A549 (cell line): ENCODE results near the gene TRIM28. TPM values are rescaled to one million over a fixed set of nuclear protein-coding genes. Genes with fewer than 3 reads are reported as not detected.

ENCODE experiments used
- ATAC-seq, 2 experiments: fragments of 200-7000 bp in 1 of 2; fragments of >200 bp in 1 of 2; cut with Nextera tagmentation in 1 of 2; cut with Tn5 transposase in 1 of 2; 3 replicates each; pipeline versions ENCODE4 v1.8.0 to v1.9.1; 2018 to 2020; ENCODE audit warnings: mild to moderate bottlenecking in 1 of 2, moderate library complexity in 1 of 2
- CTCF ChIA-PET: fragments of 300-600 bp; sonication (Branson Sonifier 250); formaldehyde crosslinking; extraction: SDS; loops from one replicate; lab custom pipeline; 2021; ENCODE audit warnings: antibody characterized with exemption, inconsistent platforms; lab: Yijun Ruan, JAX
- POLR2A ChIA-PET: fragments of 350-600 bp; formaldehyde crosslinking; extraction: SDS; loops from one replicate; lab custom pipeline; 2021; ENCODE audit warnings: antibody characterized with exemption, inconsistent platforms; lab: Yijun Ruan, JAX
- DNase-seq, 2 experiments: peaks; one replicate each; pipeline versions ENCODE4 v3.0.0 to v3.0.0-alpha.2; 2011 to 2016; ENCODE audit warnings: low read depth in 1 of 2, low spot score in 1 of 2
- FAIRE-seq: peaks from 2 replicates; lab custom pipeline; 2011; peaks lifted over from hg19 to GRCh38; lab: Jason Lieb, UNC
- H3K27ac ChIP-seq, 2 experiments: fragments of >200 bp; sonication (Bioruptor Twin); formaldehyde crosslinking; 3 replicates each; pipeline ENCODE4 v1.5.1; 2016 to 2017
- H3K4me1 ChIP-seq: fragments of >200 bp; sonication (Bioruptor Twin); formaldehyde crosslinking; 3 replicates; pipeline ENCODE4 v1.6.1; 2016
- H3K4me2 ChIP-seq: fragments of >200 bp; sonication (Bioruptor Twin); formaldehyde crosslinking; 3 replicates; pipeline ENCODE4 v1.6.1; 2016
- H3K4me3 ChIP-seq: fragments of >200 bp; sonication (Bioruptor Twin); formaldehyde crosslinking; 3 replicates; pipeline ENCODE4 v1.5.1; 2016
- H3K9me3 ChIP-seq: fragments of >200 bp; sonication (Bioruptor Twin); formaldehyde crosslinking; 3 replicates; pipeline ENCODE4 v1.6.1; 2016
- BCL3 ChIP-seq: fragments of >200 bp; sonication (Bioruptor Twin); formaldehyde crosslinking; IDR thresholded peaks from 3 replicates; pipeline ENCODE4 v1.6.1; 2016
- CBX8 ChIP-seq: fragments of 200-600 bp; sonication (generic); IDR thresholded peaks from 2 replicates; pipeline ENCODE4 v1.6.1; 2016
- EHF ChIP-seq: fragments of 250-450 bp; sonication (Bioruptor Pico); IDR thresholded peaks from 2 replicates; pipeline ENCODE4 v1.5.0; 2020; ENCODE audit warnings: mild to moderate bottlenecking
- ESRRA ChIP-seq: fragments of 150-350 bp; IDR thresholded peaks from 2 replicates; pipeline ENCODE4 v1.6.1; 2014; ENCODE audit warnings: mild to moderate bottlenecking, low read length, borderline replicate concordance
- FOSB ChIP-seq: fragments of 250-450 bp; sonication (Bioruptor Pico); IDR thresholded peaks from 2 replicates; pipeline ENCODE4 v1.5.0; 2020; ENCODE audit warnings: mild to moderate bottlenecking, moderate library complexity
- HDAC2 ChIP-seq: fragments of 200-600 bp; sonication (generic); IDR thresholded peaks from 2 replicates; pipeline ENCODE4 v1.6.1; 2016
- HOXB13 ChIP-seq: fragments of 250-450 bp; sonication (Bioruptor Pico); IDR thresholded peaks from 2 replicates; pipeline ENCODE4 v1.5.0; 2020; ENCODE audit warnings: low read depth, mild to moderate bottlenecking, moderate library complexity
- JUNB ChIP-seq: fragments of >200 bp; sonication (Bioruptor Twin); formaldehyde crosslinking; IDR thresholded peaks from 2 replicates; pipeline ENCODE4 v1.6.1; 2016
- KDM1A ChIP-seq: fragments of 200-600 bp; sonication (generic); IDR thresholded peaks from 2 replicates; pipeline ENCODE4 v1.6.1; 2016; ENCODE audit warnings: low read depth, mild to moderate bottlenecking
- KDM5A ChIP-seq: fragments of 200-600 bp; sonication (generic); IDR thresholded peaks from 2 replicates; pipeline ENCODE4 v1.6.1; 2016; ENCODE audit warnings: antibody characterized with exemption, mild to moderate bottlenecking
- MAX ChIP-seq: IDR thresholded peaks from 2 replicates; pipeline ENCODE4 v1.6.1; 2012
- NFE2L2 ChIP-seq: fragments of 150-350 bp; conservative IDR thresholded peaks from 2 replicates; pipeline ENCODE4 v1.6.1; 2014; ENCODE audit warnings: low read length
- NPAS2 ChIP-seq: fragments of 250-450 bp; sonication (Bioruptor Pico); IDR thresholded peaks from 2 replicates; pipeline ENCODE4 v1.8.0; 2022; ENCODE audit warnings: mild to moderate bottlenecking, moderate library complexity, borderline replicate concordance
- PHF8 ChIP-seq: fragments of 200-600 bp; sonication (generic); IDR thresholded peaks from 2 replicates; pipeline ENCODE4 v1.6.1; 2016; ENCODE audit warnings: low read depth, mild to moderate bottlenecking, antibody characterized with exemption, moderate library complexity, borderline replicate concordance
- POLR2AphosphoS2 ChIP-seq: conservative IDR thresholded peaks from 2 replicates; pipeline ENCODE4 v1.6.1; 2012; ENCODE audit warnings: low read length, improper control_type of control experiment, inconsistent platforms
- REST ChIP-seq: fragments of 200-600 bp; sonication (generic); IDR thresholded peaks from 2 replicates; pipeline ENCODE4 v1.6.1; 2016; ENCODE audit warnings: antibody characterized with exemption, mild to moderate bottlenecking, moderate library complexity
- RFX5 ChIP-seq: fragments of 450-650 bp; IDR thresholded peaks from 2 replicates; pipeline ENCODE4 v1.7.1; 2014; ENCODE audit warnings: antibody characterized with exemption, mild to moderate bottlenecking, moderate library complexity
- RNF2 ChIP-seq: fragments of 200-600 bp; sonication (generic); IDR thresholded peaks from 2 replicates; pipeline ENCODE4 v1.6.1; 2016; ENCODE audit warnings: low read depth, mild to moderate bottlenecking, antibody characterized with exemption, moderate library complexity, borderline replicate concordance
- TFCP2L1 ChIP-seq: fragments of 250-450 bp; sonication (Bioruptor Pico); IDR thresholded peaks from 2 replicates; pipeline ENCODE4 v1.5.0; 2021; ENCODE audit warnings: mild to moderate bottlenecking
- TP53 ChIP-seq: fragments of 250-450 bp; sonication (Bioruptor Pico); IDR thresholded peaks from 2 replicates; pipeline ENCODE4 v1.5.0; 2021; ENCODE audit warnings: mild to moderate bottlenecking, moderate library complexity
- ZC3H11A ChIP-seq: fragments of 450-650 bp; IDR thresholded peaks from 2 replicates; pipeline ENCODE4 v1.6.1; 2014; ENCODE audit warnings: antibody characterized with exemption, mild to moderate bottlenecking
- WGBS: methylation state at CpG from one replicate; pipeline ENCODE4 v1.1.6; 2017; ENCODE audit errors: missing lambda C conversion rate; 5-methylcytosine and 5-hydroxymethylcytosine counted together
- polyA plus RNA-seq, 4 experiments: library from polyadenylated mRNA; depleted of rRNA in 3 of 4; stranded (reverse); fragments of >200 nt; fragmentation: RNase III in 1 of 4; extraction: RNeasy Plus Mini Kit Qiagen cat#74134 plus additional on column Dnase treatment in 1 of 4; gene quantifications; 2 replicates in 3 of 4; 3 replicates in 1 of 4; pipeline ENCODE4 v1.2.3, GENCODE V29; 2011 to 2017
- TF ChIP-seq, protein P1 (sequence below): fragments of 250-450 bp; sonication (Bioruptor Pico); IDR thresholded peaks from 2 replicates; pipeline ENCODE4 v1.5.0; 2021; ENCODE audit warnings: mild to moderate bottlenecking, moderate library complexity, borderline replicate concordance
- TF ChIP-seq, protein P2 (sequence below): fragments of 450-650 bp; IDR thresholded peaks from 2 replicates; pipeline ENCODE4 v1.6.1; 2014; ENCODE audit warnings: antibody characterized with exemption

Gene TRIM28
- polyA plus RNA-seq, 2 of the 4 experiments (the other 2 are of a cell fraction) = 576 to 656 TPM

DNA sequence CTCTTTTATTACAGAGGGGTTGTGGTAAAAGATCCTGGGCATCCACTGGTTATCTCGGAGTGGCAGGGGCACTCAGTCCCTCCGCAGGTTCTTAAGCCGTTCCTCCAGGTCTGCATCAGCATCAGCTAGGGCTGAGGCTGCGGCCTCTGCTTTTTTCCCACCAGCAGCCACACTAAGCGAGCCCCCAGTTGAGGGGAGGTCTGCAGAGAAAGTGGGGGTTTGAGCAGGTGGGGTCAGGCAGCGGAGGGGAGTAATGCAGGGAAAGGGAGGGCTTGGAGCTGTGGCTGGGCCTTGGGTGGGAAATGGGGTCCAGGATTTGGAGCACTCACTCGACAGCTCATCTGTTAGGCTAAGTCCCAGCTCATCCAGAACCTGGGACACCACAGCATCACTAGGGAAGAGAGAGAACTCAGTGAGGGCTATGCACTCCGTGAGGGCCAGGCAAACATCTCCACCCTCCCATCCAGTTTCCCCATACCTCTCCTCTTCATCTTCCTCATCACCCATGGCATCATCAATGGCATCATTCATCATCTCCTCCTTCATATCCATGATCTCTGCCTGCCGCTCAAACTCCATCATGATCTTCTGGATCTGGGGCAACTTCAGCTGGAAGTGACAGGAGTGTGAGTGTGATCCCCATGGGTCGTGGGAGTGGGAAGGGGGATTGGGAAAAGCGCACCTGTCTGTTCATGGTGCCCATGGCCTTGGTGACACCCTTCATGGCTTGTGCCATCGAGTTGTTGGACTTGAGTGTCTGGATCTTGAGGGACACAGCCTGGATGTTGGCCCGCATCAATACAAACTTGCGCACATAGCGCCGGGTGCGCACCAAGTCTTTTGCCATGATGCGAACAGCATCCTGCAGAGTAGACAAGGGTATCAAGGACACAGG, 8.0 kb downstream of the TRIM28 start (continued):
- TF ChIP-seq KDM1A (no peak), BCL3 (no peak), NPAS2 (no peak), HDAC2 (no peak), TP53 (CRISPR knock-in tag) (peak; percentile 87), MAX (no peak), JUNB (no peak), POLR2AphosphoS2 (peak; percentile 86; the same call in 1 of the 2 replicates), PHF8 (no peak), RFX5 (no peak), ZC3H11A (no peak), NFE2L2 (no peak), RNF2 (no peak), EHF (CRISPR knock-in tag) (no peak), KDM5A (no peak), HOXB13 (CRISPR knock-in tag) (no peak), TFCP2L1 (CRISPR knock-in tag) (0 out of 2 replicates have a peak, but pooled peaks have one; percentile 15)
- TF ChIP-seq, protein P1, sequence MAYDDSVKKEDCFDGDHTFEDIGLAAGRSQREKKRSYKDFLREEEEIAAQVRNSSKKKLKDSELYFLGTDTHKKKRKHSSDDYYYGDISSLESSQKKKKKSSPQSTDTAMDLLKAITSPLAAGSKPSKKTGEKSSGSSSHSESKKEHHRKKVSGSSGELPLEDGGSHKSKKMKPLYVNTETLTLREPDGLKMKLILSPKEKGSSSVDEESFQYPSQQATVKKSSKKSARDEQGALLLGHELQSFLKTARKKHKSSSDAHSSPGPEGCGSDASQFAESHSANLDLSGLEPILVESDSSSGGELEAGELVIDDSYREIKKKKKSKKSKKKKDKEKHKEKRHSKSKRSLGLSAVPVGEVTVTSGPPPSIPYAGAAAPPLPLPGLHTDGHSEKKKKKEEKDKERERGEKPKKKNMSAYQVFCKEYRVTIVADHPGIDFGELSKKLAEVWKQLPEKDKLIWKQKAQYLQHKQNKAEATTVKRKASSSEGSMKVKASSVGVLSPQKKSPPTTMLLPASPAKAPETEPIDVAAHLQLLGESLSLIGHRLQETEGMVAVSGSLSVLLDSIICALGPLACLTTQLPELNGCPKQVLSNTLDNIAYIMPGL (CRISPR knock-in tag) = no peak
- TF ChIP-seq, protein P2, sequence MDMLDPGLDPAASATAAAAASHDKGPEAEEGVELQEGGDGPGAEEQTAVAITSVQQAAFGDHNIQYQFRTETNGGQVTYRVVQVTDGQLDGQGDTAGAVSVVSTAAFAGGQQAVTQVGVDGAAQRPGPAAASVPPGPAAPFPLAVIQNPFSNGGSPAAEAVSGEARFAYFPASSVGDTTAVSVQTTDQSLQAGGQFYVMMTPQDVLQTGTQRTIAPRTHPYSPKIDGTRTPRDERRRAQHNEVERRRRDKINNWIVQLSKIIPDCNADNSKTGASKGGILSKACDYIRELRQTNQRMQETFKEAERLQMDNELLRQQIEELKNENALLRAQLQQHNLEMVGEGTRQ = no peak
- TF ChIP-seq, all 56 proteins: peak for 8

DNA sequence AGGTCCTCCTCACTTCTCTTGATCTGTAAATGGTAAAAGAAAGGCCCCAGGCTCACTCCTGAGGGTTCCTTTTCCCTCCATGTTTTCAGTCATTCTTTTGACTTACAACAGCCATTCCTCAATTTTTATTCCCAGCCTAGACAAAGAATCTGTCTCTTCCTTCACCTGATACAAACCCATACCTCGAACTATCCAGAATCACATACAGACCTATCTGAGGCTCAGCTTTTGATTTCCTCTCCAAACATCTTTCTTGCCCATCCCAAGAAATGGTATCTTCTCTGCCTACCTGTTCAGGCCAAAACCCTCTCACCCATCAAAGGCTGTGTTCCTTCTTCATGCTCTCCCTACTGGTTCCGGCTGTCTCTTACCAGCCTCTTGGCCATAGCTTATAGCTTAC, 8.8 kb downstream of the TRIM28 start:
- ChIA-PET POLR2A (interaction anchor here (0.9 to 6.8 kb wide), 4 partner anchors 8 to 39 kb away, joined by 3 to 103 read pairs (median 44); partner anchors contain the start of genes TRIM28 and ZBTB45), CTCF (interaction anchor here (0.6 to 13.8 kb wide), 2 partner anchors 15 to 33 kb away, joined by 3 to 222 read pairs; partner anchors contain the start of gene ZBTB45)
- Histone ChIP-seq H3K9me3 (no peaks in the 10 kb centered on the region), H3K27ac (no peak overlapping the region), H3K4me3 (no peak overlapping the region), H3K4me2 (no peak overlapping the region), H3K4me1 (peaks cover 30% of the 10 kb centered on the region)
- FAIRE-seq = no peak
- no peak for DNase-seq
- no peak for ATAC-seq
- 84% methylated on average over 2 of the region's 2 CpGs for WGBS
- no peak for TF ChIP-seq FOSB (CRISPR knock-in tag)
- no peak for TF ChIP-seq ESRRA
- no peak for TF ChIP-seq REST
- TF ChIP-seq, protein P1 (CRISPR knock-in tag) = no peak
- no peak for TF ChIP-seq CBX8
- TF ChIP-seq KDM5A = no peak
